OCI-LY7 (cell line): Measurements from ENCODE around the gene MRPS34. TPM values are rescaled to one million over a fixed set of nuclear protein-coding genes. Genes with fewer than 3 reads are reported as not detected.

ENCODE experiments used
- BruUV-seq: library from RNA; stranded (reverse); fragments of 400-500 nt; replicated peaks from 2 replicates; lab custom pipeline; 2021; lab: Mats Ljungman, UMichigan
- CTCF ChIA-PET: fragments of 300-600 bp; sonication (Branson Sonifier 250); formaldehyde crosslinking; loops from one replicate; lab custom pipeline; 2022; ENCODE audit warnings: antibody characterized with exemption; ENCODE audit not compliant: unreplicated experiment; lab: Charles Lee
- POLR2A ChIA-PET: fragments of 300-600 bp; sonication (Branson Sonifier 250); formaldehyde crosslinking; loops from one replicate; lab custom pipeline; 2022; ENCODE audit warnings: antibody characterized with exemption; lab: Charles Lee
- DNase-seq: peaks from one replicate; pipeline ENCODE4 v3.0.0-alpha.2; 2015; ENCODE audit warnings: low spot score
- H2AFZ ChIP-seq: fragments of 200-600 bp; sonication (generic), shearing (Covaris generic); 2 replicates; pipeline ENCODE4 v1.6.1; 2014; ENCODE audit warnings: mild to moderate bottlenecking, antibody characterized with exemption, low read length, moderate library complexity
- H3K27ac ChIP-seq: fragments of 200-600 bp; sonication (generic); 2 replicates; pipeline ENCODE4 v1.5.1; 2014; ENCODE audit warnings: mixed run types, low read depth, mild to moderate bottlenecking, moderate library complexity, low read length, inconsistent platforms; ENCODE audit not compliant: poor library complexity, severe bottlenecking
- H3K36me3 ChIP-seq: fragments of 200-600 bp; sonication (generic); 2 replicates; pipeline ENCODE4 v1.6.1; 2014; ENCODE audit warnings: mild to moderate bottlenecking, antibody characterized with exemption, low read length, moderate library complexity, mixed read lengths; ENCODE audit not compliant: insufficient read depth
- H3K4me1 ChIP-seq: fragments of 200-600 bp; sonication (generic); 2 replicates; pipeline ENCODE4 v1.5.1; 2014; ENCODE audit warnings: mild to moderate bottlenecking, low read length; ENCODE audit not compliant: insufficient read depth, poor library complexity, severe bottlenecking
- H3K4me2 ChIP-seq: fragments of 200-600 bp; sonication (generic); 2 replicates; pipeline ENCODE4 v1.6.1; 2014; ENCODE audit warnings: mild to moderate bottlenecking, low read length
- H3K4me3 ChIP-seq: fragments of 200-600 bp; sonication (generic); 2 replicates; pipeline ENCODE4 v1.5.1; 2014; ENCODE audit warnings: mild to moderate bottlenecking, low read depth, low read length; ENCODE audit not compliant: poor library complexity, severe bottlenecking
- H3K79me2 ChIP-seq: fragments of 200-600 bp; sonication (generic); 2 replicates; pipeline ENCODE4 v1.6.1; 2016; ENCODE audit warnings: low read depth, mild to moderate bottlenecking, low read length, moderate library complexity, mixed read lengths; ENCODE audit not compliant: insufficient read depth
- H3K9me2 ChIP-seq: fragments of 200-600 bp; sonication (generic); 2 replicates; pipeline ENCODE4 v1.6.1; 2016; ENCODE audit warnings: mild to moderate bottlenecking, low read length, mixed read lengths; ENCODE audit not compliant: insufficient read depth
- H3K9me3 ChIP-seq: fragments of 200-600 bp; sonication (generic); 2 replicates; pipeline ENCODE4 v1.6.1; 2014; ENCODE audit warnings: mild to moderate bottlenecking, mixed run types, low read length, mixed read lengths
- H4K20me1 ChIP-seq: fragments of 200-600 bp; sonication (generic); 2 replicates; pipeline ENCODE4 v1.6.1; 2014; ENCODE audit warnings: mild to moderate bottlenecking, antibody characterized with exemption, low read length, moderate library complexity, mixed read lengths; ENCODE audit not compliant: insufficient read depth
- CTCF ChIP-seq: fragments of 200-600 bp; sonication (generic); conservative IDR thresholded peaks from 2 replicates; pipeline ENCODE4 v1.5.1; 2014; ENCODE audit warnings: mild to moderate bottlenecking, antibody characterized with exemption, low read length, moderate library complexity, mixed read lengths
- EZH2phosphoT487 ChIP-seq: fragments of 200-600 bp; sonication (generic); IDR thresholded peaks from 2 replicates; pipeline ENCODE4 v1.6.1; 2018; ENCODE audit warnings: low read depth, borderline replicate concordance, mild to moderate bottlenecking, mixed run types, antibody characterized with exemption, low read length, moderate library complexity, mixed read lengths
- intact Hi-C: fragments of 100-400 bp; cut with micrococcal nuclease; formaldehyde crosslinking; loops from one replicate; pipeline ENCODE4 v1.10.0; 2022; ENCODE audit not compliant: unreplicated experiment
- total RNA-seq, 2 experiments: library from RNA; depleted of rRNA in 1 of 2; stranded (reverse); fragments of >200 nt in 1 of 2; shearing (Covaris generic) in 1 of 2; gene quantifications; 2 replicates each; pipeline ENCODE4 v1.2.3, GENCODE V29; 2014 to 2022

MRPS34 gene
- total RNA-seq, 2 experiments from 2014 or later = 170 to 196 TPM

- H3K9me2 ChIP-seq = no peaks in the 10 kb centered on the region
- no peak for DNase-seq
- intact Hi-C loops = no loop called here
- no peak for TF ChIP-seq EZH2phosphoT487
- H3K4me1 ChIP-seq = peaks cover 19% of the 10 kb centered on the region
- no peaks in the 10 kb centered on the region for H4K20me1 ChIP-seq
- H3K36me3 ChIP-seq = peaks cover 64% of the 10 kb centered on the region
- H3K4me2 ChIP-seq = no peak overlapping the region
- POLR2A ChIA-PET = no interaction called here
- no peak overlapping the region for H3K4me3 ChIP-seq
- no peaks in the 10 kb centered on the region for H3K9me3 ChIP-seq
- H2AFZ ChIP-seq = no peak overlapping the region
- peaks cover 22% of the 10 kb centered on the region; the same call in 1 of the 2 replicates for H3K79me2 ChIP-seq
- no TSS peak for BruUV-seq
- CTCF ChIA-PET = no interaction called here
- no peak overlapping the region for H3K27ac ChIP-seq
These were observed 4.0 kb upstream of the MRPS34 start for GRCh38 chr16:1776991-1777374.

- no peak for DNase-seq
- BruUV-seq = no TSS peak
- H3K9me3 ChIP-seq = no peaks in the 10 kb centered on the region
- peaks cover 67% of the 10 kb centered on the region for H3K36me3 ChIP-seq
- H3K9me2 ChIP-seq = no peaks in the 10 kb centered on the region
- H3K4me2 ChIP-seq = no peak overlapping the region
- peaks cover 18% of the 10 kb centered on the region for H3K4me1 ChIP-seq
- no peaks in the 10 kb centered on the region for H4K20me1 ChIP-seq
- peaks cover 26% of the 10 kb centered on the region; the same call in 1 of the 2 replicates for H3K79me2 ChIP-seq
- no peak overlapping the region for H3K4me3 ChIP-seq
- TF ChIP-seq CTCF = no peak
- TF ChIP-seq EZH2phosphoT487 = no peak
- no peak overlapping the region for H2AFZ ChIP-seq
- POLR2A ChIA-PET = no interaction called here
- H3K27ac ChIP-seq = no peak overlapping the region
- intact Hi-C loops = no loop called here
- CTCF ChIA-PET = no interaction called here
These were observed 3.7 kb upstream of the MRPS34 start for GRCh38 chr16:1776672-1776955.

GRCh38 chr16:1775846-1776671, 3.1 kb upstream of the MRPS34 start:
- H3K36me3 ChIP-seq = peaks cover 67% of the 10 kb centered on the region
- TF ChIP-seq CTCF = no peak
- no peak for TF ChIP-seq EZH2phosphoT487

More at GRCh38 chr16:1775846-1776671, 3.1 kb upstream of the MRPS34 start:
- Histone ChIP-seq H3K27ac (no peak overlapping the region), H3K9me2 (no peaks in the 10 kb centered on the region), H3K79me2 (peaks cover 26% of the 10 kb centered on the region; the same call in 1 of the 2 replicates), H3K4me2 (no peak overlapping the region), H3K9me3 (no peaks in the 10 kb centered on the region), H2AFZ (no peak overlapping the region), H3K4me3 (no peak overlapping the region), H3K4me1 (peaks cover 13% of the 10 kb centered on the region), H4K20me1 (no peaks in the 10 kb centered on the region)
- CTCF ChIA-PET = no interaction called here
- POLR2A ChIA-PET = no interaction called here
- no peak for DNase-seq
- intact Hi-C loops = no loop called here
- no TSS peak for BruUV-seq
